AG09309 (cell line): ENCODE results near the gene YBEY.

Experiments used
- DNase-seq: peaks from one replicate; pipeline ENCODE4 v3.0.0-alpha.2; 2010; ENCODE audit warnings: low read depth
- H3K4me3 ChIP-seq: 2 replicates; pipeline ENCODE4 v1.5.1; 2011; ENCODE audit warnings: mild to moderate bottlenecking, low read depth, low read length, moderate library complexity; ENCODE audit not compliant: control insufficient read depth
- TF ChIP-seq, protein P1 (sequence below): IDR thresholded peaks from 2 replicates; pipeline ENCODE4 v1.5.1; 2011; ENCODE audit warnings: mild to moderate bottlenecking, low read depth, low read length, inconsistent platforms; ENCODE audit not compliant: insufficient read depth, control insufficient read depth; ENCODE audit errors: missing control alignments

YBEY gene

GRCh38 chr21:46245213-46245915 is 40.8 kb upstream of the YBEY start:
- no peak overlapping the region for H3K4me3 ChIP-seq
- TF ChIP-seq, protein P1, sequence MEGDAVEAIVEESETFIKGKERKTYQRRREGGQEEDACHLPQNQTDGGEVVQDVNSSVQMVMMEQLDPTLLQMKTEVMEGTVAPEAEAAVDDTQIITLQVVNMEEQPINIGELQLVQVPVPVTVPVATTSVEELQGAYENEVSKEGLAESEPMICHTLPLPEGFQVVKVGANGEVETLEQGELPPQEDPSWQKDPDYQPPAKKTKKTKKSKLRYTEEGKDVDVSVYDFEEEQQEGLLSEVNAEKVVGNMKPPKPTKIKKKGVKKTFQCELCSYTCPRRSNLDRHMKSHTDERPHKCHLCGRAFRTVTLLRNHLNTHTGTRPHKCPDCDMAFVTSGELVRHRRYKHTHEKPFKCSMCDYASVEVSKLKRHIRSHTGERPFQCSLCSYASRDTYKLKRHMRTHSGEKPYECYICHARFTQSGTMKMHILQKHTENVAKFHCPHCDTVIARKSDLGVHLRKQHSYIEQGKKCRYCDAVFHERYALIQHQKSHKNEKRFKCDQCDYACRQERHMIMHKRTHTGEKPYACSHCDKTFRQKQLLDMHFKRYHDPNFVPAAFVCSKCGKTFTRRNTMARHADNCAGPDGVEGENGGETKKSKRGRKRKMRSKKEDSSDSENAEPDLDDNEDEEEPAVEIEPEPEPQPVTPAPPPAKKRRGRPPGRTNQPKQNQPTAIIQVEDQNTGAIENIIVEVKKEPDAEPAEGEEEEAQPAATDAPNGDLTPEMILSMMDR, result no peak
- DNase-seq, result no peak

GRCh38 chr21:46246345-46246744 is 39.8 kb upstream of the YBEY start:
- H3K4me3 ChIP-seq, result no peak overlapping the region
- TF ChIP-seq, protein P1, result no peak
- no peak for DNase-seq

GRCh38 chr21:46247699-46248421 is 38.3 kb upstream of the YBEY start:
- no peak overlapping the region for H3K4me3 ChIP-seq
- TF ChIP-seq, protein P1, result no peak
- DNase-seq, result no peak

GRCh38 chr21:46248422-46248782 is 37.7 kb upstream of the YBEY start:
- no peak for DNase-seq
- TF ChIP-seq, protein P1, result no peak
- H3K4me3 ChIP-seq, result no peak overlapping the region

DNA sequence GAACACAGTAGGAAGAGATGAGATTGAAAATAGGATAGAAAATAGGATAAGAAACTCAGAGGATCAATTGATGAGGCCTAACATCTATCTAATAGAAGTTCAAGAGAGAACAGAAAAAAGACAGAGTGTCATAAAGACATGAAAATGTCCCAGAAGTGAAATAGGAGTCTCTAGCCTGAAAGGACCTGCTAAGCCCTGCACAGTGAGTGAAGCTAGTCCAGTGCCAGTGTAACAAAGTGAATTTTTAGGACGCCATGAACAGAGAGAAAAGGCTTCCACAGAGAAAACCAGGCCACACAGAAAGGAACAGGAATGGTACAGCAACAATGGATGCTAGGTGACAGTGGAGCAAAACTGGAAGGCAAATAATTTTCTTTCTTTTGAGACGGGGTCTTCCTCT is 37.3 kb upstream of the YBEY start:
- H3K4me3 ChIP-seq, result no peak overlapping the region
- TF ChIP-seq, protein P1, result no peak
- DNase-seq, result no peak

- H3K4me3 ChIP-seq, result no peak overlapping the region
- TF ChIP-seq, protein P1, result no peak
- DNase-seq, result no peak
Measured at GRCh38 chr21:46250146-46250725, 35.9 kb upstream of the YBEY start.
